Neural cell (in vitro differentiated cells): ENCODE data around the gene CGNL1.

Experiments used
- EP300 ChIP-seq: fragments of 450-650 bp; conservative IDR thresholded peaks from 2 replicates; pipeline ENCODE4 v1.6.1; 2014; ENCODE audit warnings: antibody characterized with exemption, mild to moderate bottlenecking, moderate library complexity; ENCODE audit not compliant: poor library complexity, severe bottlenecking
- EZH2 ChIP-seq: fragments of 200-600, 300-800 bp; shearing (Covaris generic), sonication (generic); IDR thresholded peaks from 2 replicates; pipeline ENCODE4 v1.6.1; 2014; ENCODE audit warnings: antibody characterized with exemption, low read length, borderline replicate concordance, mild to moderate bottlenecking; ENCODE audit not compliant: insufficient read depth, poor library complexity, severe bottlenecking
- MXI1 ChIP-seq: fragments of 450-650 bp; conservative IDR thresholded peaks from 2 replicates; pipeline ENCODE4 v1.6.1; 2014; ENCODE audit warnings: antibody characterized with exemption, mild to moderate bottlenecking; ENCODE audit not compliant: poor library complexity, severe bottlenecking
- POLR2AphosphoS5 ChIP-seq: IDR thresholded peaks from 2 replicates; pipeline ENCODE4 v1.6.1; 2012
- RAD21 ChIP-seq: fragments of 450-650 bp; conservative IDR thresholded peaks from 2 replicates; pipeline ENCODE4 v1.6.1; 2014; ENCODE audit warnings: antibody characterized with exemption, mild to moderate bottlenecking, moderate library complexity
- REST ChIP-seq: IDR thresholded peaks from 2 replicates; pipeline ENCODE4 v1.6.1; 2012; ENCODE audit warnings: borderline replicate concordance
- SMC3 ChIP-seq: fragments of 450-650 bp; conservative IDR thresholded peaks from 2 replicates; pipeline ENCODE4 v1.6.1; 2014; ENCODE audit warnings: antibody characterized with exemption, mild to moderate bottlenecking, moderate library complexity; ENCODE audit not compliant: poor library complexity
- TAF1 ChIP-seq: IDR thresholded peaks from 2 replicates; pipeline ENCODE4 v1.6.1; 2012; ENCODE audit warnings: low read depth
- TF ChIP-seq, protein P1 (sequence below): fragments of 450-650 bp; IDR thresholded peaks from 2 replicates; pipeline ENCODE4 v1.5.1; 2014; ENCODE audit warnings: antibody characterized with exemption, mild to moderate bottlenecking, moderate library complexity; ENCODE audit not compliant: poor library complexity, severe bottlenecking

DNA sequence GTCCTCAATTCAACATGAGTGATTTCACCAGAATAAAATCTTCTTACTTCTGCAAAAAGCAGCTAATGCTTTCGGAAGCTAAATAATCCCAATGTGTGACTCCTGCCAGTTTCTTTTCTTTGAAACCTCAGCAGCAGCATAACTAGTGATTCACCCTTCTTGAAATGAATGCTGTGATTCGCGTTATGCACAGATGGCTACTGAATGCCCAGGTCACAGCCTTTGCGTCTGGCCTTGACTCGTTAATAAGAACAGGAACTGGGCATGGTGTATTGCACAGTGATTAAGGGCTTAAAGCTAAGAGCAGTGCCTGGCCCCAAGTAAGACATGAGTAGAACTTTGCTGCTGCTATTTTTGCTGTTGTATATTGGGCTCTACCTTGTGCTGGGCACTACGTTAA is 19.0 kb downstream of the CGNL1 start:
- TF ChIP-seq, protein P1, sequence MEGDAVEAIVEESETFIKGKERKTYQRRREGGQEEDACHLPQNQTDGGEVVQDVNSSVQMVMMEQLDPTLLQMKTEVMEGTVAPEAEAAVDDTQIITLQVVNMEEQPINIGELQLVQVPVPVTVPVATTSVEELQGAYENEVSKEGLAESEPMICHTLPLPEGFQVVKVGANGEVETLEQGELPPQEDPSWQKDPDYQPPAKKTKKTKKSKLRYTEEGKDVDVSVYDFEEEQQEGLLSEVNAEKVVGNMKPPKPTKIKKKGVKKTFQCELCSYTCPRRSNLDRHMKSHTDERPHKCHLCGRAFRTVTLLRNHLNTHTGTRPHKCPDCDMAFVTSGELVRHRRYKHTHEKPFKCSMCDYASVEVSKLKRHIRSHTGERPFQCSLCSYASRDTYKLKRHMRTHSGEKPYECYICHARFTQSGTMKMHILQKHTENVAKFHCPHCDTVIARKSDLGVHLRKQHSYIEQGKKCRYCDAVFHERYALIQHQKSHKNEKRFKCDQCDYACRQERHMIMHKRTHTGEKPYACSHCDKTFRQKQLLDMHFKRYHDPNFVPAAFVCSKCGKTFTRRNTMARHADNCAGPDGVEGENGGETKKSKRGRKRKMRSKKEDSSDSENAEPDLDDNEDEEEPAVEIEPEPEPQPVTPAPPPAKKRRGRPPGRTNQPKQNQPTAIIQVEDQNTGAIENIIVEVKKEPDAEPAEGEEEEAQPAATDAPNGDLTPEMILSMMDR = no peak
- TF ChIP-seq EZH2 (no peak), MXI1 (no peak), REST (no peak), TAF1 (no peak), POLR2AphosphoS5 (no peak), RAD21 (no peak), EP300 (no peak), SMC3 (no peak)
